ENCODE measurements around the gene PRDM16. TPM values are rescaled to one million over a fixed set of nuclear protein-coding genes. Genes with fewer than 3 reads are reported as not detected.

Gene PRDM16
- polyA plus RNA-seq, 1 donor (not counting 4 experiments of a cell fraction or from before 2014, with no cell fraction given), result 0.05 TPM

GRCh38 chr1:3472088-3472850 lies 403.3 kb downstream of the PRDM16 start:
- H3K9me3 ChIP-seq (ENCODE audit: control insufficient read depth, low read depth, low read length), result no peaks in the 10 kb centered on the region
- FAIRE-seq (no peak), DNase-seq (ENCODE audit: low read depth, low spot score) (no peak)
- H3K27ac ChIP-seq (ENCODE audit: control insufficient read depth, insufficient read depth, low read length), result peak overlapping the region; percentile 14
- peaks cover 0 to 11% of the 10 kb centered on the region in 2 experiments for H3K36me3 ChIP-seq (ENCODE audit: control insufficient read depth in 2 of 2, extremely low read depth in 1 of 2, insufficient read depth in 2 of 2, low read length in 2 of 2)
- no peaks in the 10 kb centered on the region for H3K79me2 ChIP-seq (ENCODE audit: control insufficient read depth, insufficient read depth, low read length)
- TF ChIP-seq CTCF (optimal IDR thresholded peaks at IDR 0.05 in 1 of 3, IDR thresholded peaks at IDR 0.05 in 1 of 3, conservative IDR thresholded peaks at IDR 0.05 in 1 of 3; ENCODE audit: extremely low read depth in 1 of 3, insufficient read depth in 2 of 3, low read length in 3 of 3) (no peak), EZH2 (IDR thresholded peaks at IDR 0.05; ENCODE audit: low read length) (no peak)
- H3K27me3 ChIP-seq (ENCODE audit: control insufficient read depth, extremely low read depth, insufficient read depth, low read length), result no peaks in the 10 kb centered on the region
- H3K4me3 ChIP-seq (ENCODE audit: control insufficient read depth in 2 of 3, extremely low read depth in 1 of 3, insufficient read depth in 2 of 3, low read depth in 1 of 3, low read length in 3 of 3), result no peak overlapping the region
- peaks cover 4% of the 10 kb centered on the region for H4K20me1 ChIP-seq (ENCODE audit: control insufficient read depth, extremely low read depth, insufficient read depth, low read length)
- H3K4me2 ChIP-seq (ENCODE audit: control insufficient read depth, extremely low read depth, insufficient read depth, low read depth, low read length), result peak overlapping the region; percentile 16
- H2AFZ ChIP-seq (ENCODE audit: control insufficient read depth, low read length), result no peak overlapping the region
- dilution Hi-C loops (cut with MboI; ENCODE audit: extremely low pct_ligation_motif_present, low sequenced_read_pairs), result no loop called here
- H3K4me1 ChIP-seq (ENCODE audit: control insufficient read depth, extremely low read depth, insufficient read depth, low read length), result peaks cover 54% of the 10 kb centered on the region
- H3K9me1 ChIP-seq (ENCODE audit: control insufficient read depth, extremely low read depth, insufficient read depth, low read length), result no peaks in the 10 kb centered on the region
- no peak overlapping the region for H3K9ac ChIP-seq (ENCODE audit: control insufficient read depth, extremely low read depth, insufficient read depth, low read length)

GRCh38 chr1:3472906-3473305 lies 403.9 kb downstream of the PRDM16 start:
- no peak for FAIRE-seq
- Histone ChIP-seq H3K4me1 (ENCODE audit: control insufficient read depth, extremely low read depth, insufficient read depth, low read length) (peaks cover 48% of the 10 kb centered on the region), H4K20me1 (ENCODE audit: control insufficient read depth, extremely low read depth, insufficient read depth, low read length) (peaks cover 4% of the 10 kb centered on the region), H3K27ac (ENCODE audit: control insufficient read depth, insufficient read depth, low read length) (peak overlapping the region; percentile 36), H2AFZ (ENCODE audit: control insufficient read depth, low read length) (no peak overlapping the region), H3K9me3 (ENCODE audit: control insufficient read depth, low read depth, low read length) (no peaks in the 10 kb centered on the region), H3K36me3 (ENCODE audit: control insufficient read depth in 2 of 2, extremely low read depth in 1 of 2, insufficient read depth in 2 of 2, low read length in 2 of 2) (peaks cover 0 to 11% of the 10 kb centered on the region in 2 experiments), H3K9ac (ENCODE audit: control insufficient read depth, extremely low read depth, insufficient read depth, low read length) (no peak overlapping the region), H3K9me1 (ENCODE audit: control insufficient read depth, extremely low read depth, insufficient read depth, low read length) (no peaks in the 10 kb centered on the region), H3K4me3 (ENCODE audit: control insufficient read depth in 2 of 3, extremely low read depth in 1 of 3, insufficient read depth in 2 of 3, low read depth in 1 of 3, low read length in 3 of 3) (no peak overlapping the region), H3K4me2 (ENCODE audit: control insufficient read depth, extremely low read depth, insufficient read depth, low read depth, low read length) (peak overlapping the region; percentile 67), H3K79me2 (ENCODE audit: control insufficient read depth, insufficient read depth, low read length) (no peaks in the 10 kb centered on the region), H3K27me3 (ENCODE audit: control insufficient read depth, extremely low read depth, insufficient read depth, low read length) (no peaks in the 10 kb centered on the region)
- DNase-seq (ENCODE audit: low read depth, low spot score), result no peak
- no peak for TF ChIP-seq EZH2 (IDR thresholded peaks at IDR 0.05; ENCODE audit: low read length)
- TF ChIP-seq CTCF (optimal IDR thresholded peaks at IDR 0.05 in 1 of 3, IDR thresholded peaks at IDR 0.05 in 1 of 3, conservative IDR thresholded peaks at IDR 0.05 in 1 of 3; ENCODE audit: extremely low read depth in 1 of 3, insufficient read depth in 2 of 3, low read length in 3 of 3), result peak in 1 of 3 experiments; percentile 5
- dilution Hi-C loops (cut with MboI; ENCODE audit: extremely low pct_ligation_motif_present, low sequenced_read_pairs), result no loop called here
